Measurements from ENCODE around the gene STXBP5L.

DNA sequence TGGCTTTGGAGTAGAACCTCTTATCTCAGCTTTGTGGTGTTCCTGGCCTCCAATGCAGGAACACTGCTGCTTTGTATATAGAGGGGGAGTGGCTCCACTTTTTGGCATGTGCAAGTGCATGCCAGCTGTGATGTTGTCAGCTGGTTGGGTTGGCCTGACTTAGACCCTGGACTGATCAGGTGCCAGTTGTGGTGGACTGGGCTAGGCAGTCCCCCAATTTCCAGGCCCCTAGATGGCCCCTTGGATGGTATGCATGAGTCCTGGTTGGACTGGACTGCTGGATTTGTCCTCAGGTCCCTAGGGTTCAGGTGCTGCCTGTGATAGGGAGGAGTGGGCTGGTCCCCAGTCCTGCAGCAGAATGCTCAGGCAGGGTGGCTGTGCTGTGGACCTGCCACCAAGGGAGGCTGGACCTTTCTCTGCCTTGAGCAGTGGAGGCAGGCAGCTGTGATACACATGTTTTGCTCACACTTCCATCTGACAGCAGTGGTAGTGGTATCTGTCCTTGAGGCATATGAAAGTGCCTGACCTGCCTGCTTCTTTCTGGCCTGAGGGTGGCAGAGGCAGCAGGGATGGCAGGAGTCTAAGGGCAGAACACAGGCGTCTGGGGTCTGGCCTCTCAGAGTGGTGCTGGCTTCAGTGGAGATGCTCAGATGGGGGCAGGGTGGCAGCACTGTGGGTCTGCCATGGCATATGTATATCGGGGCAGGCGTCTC is 74.8 kb downstream of the STXBP5L start:
- TF ChIP-seq, protein P1, sequence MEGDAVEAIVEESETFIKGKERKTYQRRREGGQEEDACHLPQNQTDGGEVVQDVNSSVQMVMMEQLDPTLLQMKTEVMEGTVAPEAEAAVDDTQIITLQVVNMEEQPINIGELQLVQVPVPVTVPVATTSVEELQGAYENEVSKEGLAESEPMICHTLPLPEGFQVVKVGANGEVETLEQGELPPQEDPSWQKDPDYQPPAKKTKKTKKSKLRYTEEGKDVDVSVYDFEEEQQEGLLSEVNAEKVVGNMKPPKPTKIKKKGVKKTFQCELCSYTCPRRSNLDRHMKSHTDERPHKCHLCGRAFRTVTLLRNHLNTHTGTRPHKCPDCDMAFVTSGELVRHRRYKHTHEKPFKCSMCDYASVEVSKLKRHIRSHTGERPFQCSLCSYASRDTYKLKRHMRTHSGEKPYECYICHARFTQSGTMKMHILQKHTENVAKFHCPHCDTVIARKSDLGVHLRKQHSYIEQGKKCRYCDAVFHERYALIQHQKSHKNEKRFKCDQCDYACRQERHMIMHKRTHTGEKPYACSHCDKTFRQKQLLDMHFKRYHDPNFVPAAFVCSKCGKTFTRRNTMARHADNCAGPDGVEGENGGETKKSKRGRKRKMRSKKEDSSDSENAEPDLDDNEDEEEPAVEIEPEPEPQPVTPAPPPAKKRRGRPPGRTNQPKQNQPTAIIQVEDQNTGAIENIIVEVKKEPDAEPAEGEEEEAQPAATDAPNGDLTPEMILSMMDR (IDR thresholded peaks at IDR 0.05), result no peak
- TF ChIP-seq BHLHE40 (IDR thresholded peaks at IDR 0.05; ENCODE audit: low read depth, low read length), result no peak
- TF ChIP-seq KDM5A (IDR thresholded peaks at IDR 0.05), result no peak
- no peak for TF ChIP-seq SREBF2 (IDR thresholded peaks at IDR 0.05)
- TF ChIP-seq RAD21 (conservative IDR thresholded peaks at IDR 0.05 in 1 of 2, IDR thresholded peaks at IDR 0.05 in 1 of 2), result no peak
- TF ChIP-seq SMC3 (IDR thresholded peaks at IDR 0.05), result no peak
- no peak for TF ChIP-seq MAFK (IDR thresholded peaks at IDR 0.05; ENCODE audit: partially characterized antibody)
- TF ChIP-seq, protein P2, sequence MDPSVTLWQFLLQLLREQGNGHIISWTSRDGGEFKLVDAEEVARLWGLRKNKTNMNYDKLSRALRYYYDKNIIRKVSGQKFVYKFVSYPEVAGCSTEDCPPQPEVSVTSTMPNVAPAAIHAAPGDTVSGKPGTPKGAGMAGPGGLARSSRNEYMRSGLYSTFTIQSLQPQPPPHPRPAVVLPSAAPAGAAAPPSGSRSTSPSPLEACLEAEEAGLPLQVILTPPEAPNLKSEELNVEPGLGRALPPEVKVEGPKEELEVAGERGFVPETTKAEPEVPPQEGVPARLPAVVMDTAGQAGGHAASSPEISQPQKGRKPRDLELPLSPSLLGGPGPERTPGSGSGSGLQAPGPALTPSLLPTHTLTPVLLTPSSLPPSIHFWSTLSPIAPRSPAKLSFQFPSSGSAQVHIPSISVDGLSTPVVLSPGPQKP (IDR thresholded peaks at IDR 0.05; ENCODE audit: low read depth, low read length), result no peak
